ENCODE data around the gene DIP2C.
"Not testable (repeated sequence)": the region's sequence is repeated elsewhere in the genome, so short reads cannot be mapped to it uniquely, and the experiment has no call there.

The DIP2C gene

GRCh38 chr10:673492-673891, 16.0 kb downstream of the DIP2C start:
- no peak for DNase-seq

DNA sequence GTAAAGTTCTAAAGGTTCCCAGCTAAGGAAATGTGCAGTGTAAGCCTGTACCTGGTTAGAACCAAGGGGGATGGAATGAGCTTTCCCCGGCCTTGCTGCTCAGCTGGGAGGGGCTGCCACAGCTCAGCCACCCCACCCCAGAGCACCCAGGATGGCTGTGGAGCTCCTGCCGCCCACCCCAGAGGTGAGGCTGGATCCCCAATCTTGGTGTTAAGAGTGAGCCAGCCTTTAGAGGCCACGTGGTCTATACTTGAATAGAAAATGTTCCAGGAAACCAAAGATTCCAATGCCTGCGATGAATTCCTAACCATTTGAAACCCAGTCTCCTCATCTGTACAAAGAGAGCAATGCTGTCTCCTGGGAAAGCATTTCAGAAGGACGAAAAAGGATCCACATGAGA, 16.5 kb downstream of the DIP2C start:
- DNase-seq, result no peak

GRCh38 chr10:672203-672602, 17.3 kb downstream of the DIP2C start:
- DNase-seq, result no peak

GRCh38 chr10:670990-671389, 18.5 kb downstream of the DIP2C start:
- no peak for DNase-seq

DNA sequence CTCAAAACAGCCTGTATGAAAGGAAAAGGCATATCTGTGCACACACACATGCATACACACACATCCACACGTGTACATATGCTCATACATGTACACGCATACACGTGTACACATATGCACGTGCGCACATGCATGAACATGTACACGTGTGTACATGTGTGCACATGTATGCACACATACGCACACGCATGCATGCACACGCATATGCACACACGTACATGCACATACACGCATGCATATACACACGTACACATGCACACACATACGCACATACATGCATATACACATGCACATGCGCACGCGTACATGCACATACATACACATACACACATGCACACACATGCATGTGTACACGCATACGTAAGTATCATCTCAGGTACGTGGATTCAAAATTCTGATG, 19.4 kb downstream of the DIP2C start:
- no peak for DNase-seq

- peak in 1 of 2 experiments; percentile 30 for DNase-seq
These were observed 20.5 kb downstream of the DIP2C start for GRCh38 chr10:668786-669485.

- no peak for DNase-seq
These were observed 21.8 kb downstream of the DIP2C start for GRCh38 chr10:667602-668143.

DNA sequence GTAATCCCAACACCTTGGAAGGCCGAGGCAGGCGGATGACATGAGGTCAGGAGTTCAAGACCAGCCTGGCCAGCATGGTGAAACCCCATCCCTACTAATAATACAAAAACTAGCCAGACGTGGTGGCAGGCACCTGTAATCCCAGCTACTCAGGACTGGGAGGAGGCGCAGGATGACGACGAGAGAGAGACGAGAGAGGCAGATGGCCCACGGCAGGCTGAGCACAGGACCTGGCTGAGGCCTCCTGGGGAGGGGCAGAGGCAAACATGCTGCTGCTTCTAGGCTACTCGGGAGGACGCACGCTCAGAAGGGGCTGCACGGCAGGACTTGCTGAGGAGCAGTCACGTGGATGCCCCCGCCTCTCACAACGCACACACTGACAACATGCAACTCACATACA, 22.4 kb downstream of the DIP2C start:
- DNase-seq, result no peak

DNA sequence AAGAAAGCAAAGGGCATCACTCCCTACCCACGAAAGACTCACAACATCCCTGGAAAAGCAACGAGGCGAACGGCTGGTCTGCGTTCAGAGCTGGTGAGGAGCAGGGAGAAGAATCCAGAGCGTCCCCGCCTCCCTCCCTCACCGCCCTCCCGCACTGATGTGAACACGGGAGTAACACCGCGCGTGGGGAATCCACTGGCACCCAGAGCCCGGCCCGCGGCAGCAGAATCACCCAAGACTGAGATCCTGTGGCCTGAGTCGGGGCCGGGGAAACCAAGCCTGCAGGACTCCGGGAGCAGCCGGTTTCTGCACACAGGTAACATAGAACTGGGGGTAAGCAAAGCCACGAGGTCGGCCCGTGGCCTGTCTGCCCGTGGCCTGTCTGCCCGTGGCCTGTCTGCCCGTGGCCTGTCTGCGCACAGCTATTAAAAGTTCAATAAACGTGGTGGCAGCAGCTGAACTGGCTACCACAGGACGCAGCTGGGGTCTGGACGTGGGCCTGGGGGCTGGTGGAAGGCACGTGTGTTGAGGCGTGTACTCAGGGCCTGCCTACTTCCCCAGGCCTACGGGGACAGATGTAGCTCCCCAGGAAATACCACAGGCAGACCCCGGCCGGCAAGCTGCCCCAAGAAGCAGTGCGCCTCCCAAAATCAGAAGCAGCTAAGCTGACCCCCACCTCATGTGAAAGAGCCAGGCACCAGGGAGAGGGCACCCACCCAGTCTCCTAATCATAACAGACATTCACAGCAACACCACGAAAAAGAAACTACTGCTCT, 23.0 kb downstream of the DIP2C start:
- no peak for DNase-seq

DNA sequence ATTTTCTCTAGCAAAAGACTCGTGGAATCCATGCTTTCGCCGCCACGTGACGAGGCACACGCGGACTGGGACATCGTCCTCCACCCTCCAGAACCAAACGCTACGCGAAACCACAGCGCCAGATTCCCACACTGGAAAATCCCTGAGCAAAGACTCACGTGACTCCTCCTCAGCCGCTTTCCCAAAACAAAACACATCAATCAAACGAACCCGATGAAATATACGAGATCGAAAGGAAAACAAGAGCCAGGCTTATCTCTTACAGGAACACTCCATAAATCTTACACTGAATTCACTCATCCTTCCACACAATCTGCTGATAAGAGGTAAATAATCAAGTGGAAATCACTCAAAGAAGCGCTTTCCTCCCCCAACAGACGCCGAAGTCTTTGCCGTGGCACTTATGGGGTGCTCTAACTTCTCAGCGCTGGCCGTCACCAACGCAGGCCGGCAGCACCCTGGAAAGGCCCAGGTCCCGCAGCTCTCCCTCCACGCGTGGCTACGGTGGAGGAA, 23.8 kb downstream of the DIP2C start:
- no peak for DNase-seq

GRCh38 chr10:664893-665292, 24.6 kb downstream of the DIP2C start:
- no peak for DNase-seq

DNA sequence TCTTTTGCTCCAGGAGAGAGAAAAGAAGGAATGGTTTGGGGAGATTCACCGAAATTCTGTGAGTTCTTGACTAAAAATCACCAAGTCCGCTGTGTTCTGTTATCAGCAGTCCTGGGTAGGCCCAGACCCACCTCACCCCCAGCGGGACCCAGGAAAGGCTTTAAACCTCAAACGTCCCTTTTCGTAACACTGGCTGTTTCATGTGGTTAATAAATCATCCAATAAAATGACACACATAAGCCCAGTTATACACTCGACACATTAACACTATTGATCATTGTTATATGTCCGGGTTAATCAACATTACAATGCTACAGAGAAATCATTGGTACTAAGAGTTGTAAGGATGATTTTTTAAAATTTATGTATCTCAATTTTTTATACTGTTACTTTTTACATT, 25.2 kb downstream of the DIP2C start:
- no peak for DNase-seq

GRCh38 chr10:663831-664251, 25.6 kb downstream of the DIP2C start:
- DNase-seq, result no peak

GRCh38 chr10:663466-663751, 26.1 kb downstream of the DIP2C start:
- DNase-seq, result no peak

- DNase-seq, result no peak
These were observed 26.6 kb downstream of the DIP2C start for GRCh38 chr10:662686-663465.

DNA sequence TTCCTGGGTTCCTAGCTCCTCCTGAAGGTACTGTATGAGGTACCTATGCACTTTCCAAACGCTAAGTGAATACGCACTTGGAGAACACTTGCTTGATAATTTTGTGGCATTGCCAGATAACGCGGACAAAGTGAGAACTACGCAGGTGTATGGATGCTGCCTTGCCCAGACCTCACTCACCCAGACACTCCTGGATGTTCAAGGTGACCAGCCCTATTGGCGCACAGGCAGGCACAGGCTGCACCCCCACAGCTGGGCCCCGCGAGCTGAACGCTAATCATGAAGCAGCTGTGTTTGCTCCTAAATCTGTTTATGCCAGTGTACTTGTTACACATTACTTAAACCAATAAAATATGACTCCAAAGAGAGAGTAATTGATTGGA, 27.3 kb downstream of the DIP2C start:
- no peak for DNase-seq

- no peak for DNase-seq
These were observed 27.8 kb downstream of the DIP2C start for GRCh38 chr10:661597-662222.

DNA sequence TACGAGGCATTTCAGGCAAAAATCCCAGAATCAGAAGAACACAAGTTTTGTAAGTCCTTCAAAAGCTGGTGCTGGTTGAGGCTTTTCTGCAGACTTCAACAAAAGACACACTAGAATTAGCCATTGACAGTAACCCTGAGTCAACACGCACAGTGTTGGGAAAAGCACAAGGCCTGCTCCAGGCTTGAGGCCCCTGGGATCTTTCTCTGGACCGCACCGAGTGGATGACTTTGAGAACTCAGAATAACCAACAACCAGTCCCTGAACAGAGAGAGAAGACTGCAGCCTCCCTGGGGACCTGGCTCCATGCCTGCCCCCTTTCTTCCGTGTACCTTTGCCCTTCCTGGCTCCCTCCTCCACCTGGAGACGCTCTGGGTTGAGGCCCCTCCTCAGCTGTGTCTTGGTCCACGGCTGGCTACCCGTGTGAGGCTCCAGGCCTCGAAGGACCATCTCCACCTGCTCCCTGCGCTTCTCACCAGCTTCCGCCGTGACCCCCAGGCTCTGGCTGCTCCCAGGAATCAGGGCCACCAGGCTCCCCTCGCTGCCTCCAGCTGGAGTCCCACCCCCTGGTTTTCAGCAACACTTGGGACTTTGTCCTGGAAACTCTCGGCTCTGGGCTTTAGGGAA, 28.4 kb downstream of the DIP2C start:
- DNase-seq, result no peak

DNA sequence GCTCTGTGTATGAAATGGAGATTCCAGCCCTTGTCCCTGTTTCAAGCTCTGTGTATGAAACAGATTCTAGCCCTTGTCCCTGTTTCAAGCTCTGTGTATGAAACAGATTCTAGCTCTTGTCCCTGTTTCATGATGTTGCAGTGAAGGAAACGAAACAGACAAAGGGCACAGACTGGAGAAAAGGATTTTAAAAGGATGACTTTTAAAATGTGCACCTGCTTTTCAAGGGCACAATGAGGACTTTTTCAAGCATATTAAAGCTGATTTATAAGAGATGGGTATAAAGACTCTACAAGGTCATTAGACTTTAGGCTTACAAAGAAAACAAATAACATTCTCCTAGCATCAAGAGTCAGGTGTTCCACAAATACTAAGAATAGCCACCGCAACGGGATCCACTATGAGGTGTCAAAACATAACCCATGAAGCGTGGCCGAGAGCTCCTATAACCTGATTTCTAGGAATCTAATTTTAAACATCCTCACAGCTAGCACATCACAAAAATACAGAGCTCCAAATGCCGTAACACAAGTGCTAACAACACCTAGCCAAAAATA, 29.0 kb downstream of the DIP2C start:
- no peak for DNase-seq

- DNase-seq, result no peak
These were observed 29.8 kb downstream of the DIP2C start for GRCh38 chr10:659688-660141.

GRCh38 chr10:657816-658350, 31.6 kb downstream of the DIP2C start:
- DNase-seq, result not testable (repeated sequence)

GRCh38 chr10:656883-657282, 32.6 kb downstream of the DIP2C start:
- DNase-seq, result no peak
